Measurements from ENCODE around the gene ABCB1.
"Not testable (repeated sequence)": the region's sequence is repeated elsewhere in the genome, so short reads cannot be mapped to it uniquely, and the experiment has no call there.

GRCh38 chr7:87469204-87469603 lies 131.5 kb downstream of the ABCB1 start:
- not testable (repeated sequence) for TF ChIP-seq ZNF114 (CRISPR knock-in tag; IDR thresholded peaks at IDR 0.05); CTCF (conservative IDR thresholded peaks at IDR 0.05; ENCODE audit: low read depth in 2 of 2); ETS1 (IDR thresholded peaks at IDR 0.05); NANOG (IDR thresholded peaks at IDR 0.05; ENCODE audit: borderline replicate concordance); REST (IDR thresholded peaks at IDR 0.05; ENCODE audit: unreplicated experiment); EZH2 (IDR thresholded peaks at IDR 0.05; ENCODE audit: low read depth, unreplicated experiment); JUNB (IDR thresholded peaks at IDR 0.05; ENCODE audit: unreplicated experiment)

All from GM23338 (cell line).